ENCODE measurements around the gene SERPINA9. TPM values are rescaled to one million over a fixed set of nuclear protein-coding genes. Genes with fewer than 3 reads are reported as not detected.

The SERPINA9 gene
- total RNA-seq, 4 donors from 2014 or later = not detected

DNA sequence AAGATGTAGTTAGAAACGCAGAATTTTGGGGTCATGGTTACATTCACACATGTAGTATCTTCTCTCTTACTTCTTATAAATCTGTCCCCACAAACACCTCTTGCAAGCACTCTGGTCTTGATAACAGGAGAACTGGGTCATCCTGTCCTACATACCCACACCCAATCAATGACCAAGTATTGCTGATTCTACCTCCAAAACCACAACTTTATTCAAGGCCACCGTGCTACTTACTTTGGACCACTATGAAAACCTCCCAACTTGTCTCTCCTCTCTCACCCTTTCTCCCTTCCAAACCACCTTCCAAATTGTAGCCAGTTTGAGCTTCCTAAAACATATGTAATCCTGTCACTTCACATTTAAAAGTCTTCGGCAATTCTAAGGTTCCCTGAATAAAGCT, 28.8 kb downstream of the SERPINA9 start:
- intact Hi-C loops (cut with DNase I) = no loop called here
- Histone ChIP-seq H3K4me1 (peaks cover 0 to 6% (median 3%) of the 10 kb centered on the region in 4 donors), H3K27ac (replicated peaks in 1 of 4) (no peak overlapping the region), H3K27me3 (peaks cover 0 to 39% (median 0%) of the 10 kb centered on the region in 4 donors), H3K36me3 (no peaks in the 10 kb centered on the region), H3K9me3 (no peaks in the 10 kb centered on the region), H3K4me3 (no peak overlapping the region)
- 81% methylated on average over 3 of the region's 3 CpGs for WGBS
- TF ChIP-seq POLR2A (IDR thresholded peaks at IDR 0.05; ENCODE audit: low read depth) = no peak
- no peak for TF ChIP-seq POLR2AphosphoS5 (IDR thresholded peaks at IDR 0.05)
- TF ChIP-seq, protein P1, sequence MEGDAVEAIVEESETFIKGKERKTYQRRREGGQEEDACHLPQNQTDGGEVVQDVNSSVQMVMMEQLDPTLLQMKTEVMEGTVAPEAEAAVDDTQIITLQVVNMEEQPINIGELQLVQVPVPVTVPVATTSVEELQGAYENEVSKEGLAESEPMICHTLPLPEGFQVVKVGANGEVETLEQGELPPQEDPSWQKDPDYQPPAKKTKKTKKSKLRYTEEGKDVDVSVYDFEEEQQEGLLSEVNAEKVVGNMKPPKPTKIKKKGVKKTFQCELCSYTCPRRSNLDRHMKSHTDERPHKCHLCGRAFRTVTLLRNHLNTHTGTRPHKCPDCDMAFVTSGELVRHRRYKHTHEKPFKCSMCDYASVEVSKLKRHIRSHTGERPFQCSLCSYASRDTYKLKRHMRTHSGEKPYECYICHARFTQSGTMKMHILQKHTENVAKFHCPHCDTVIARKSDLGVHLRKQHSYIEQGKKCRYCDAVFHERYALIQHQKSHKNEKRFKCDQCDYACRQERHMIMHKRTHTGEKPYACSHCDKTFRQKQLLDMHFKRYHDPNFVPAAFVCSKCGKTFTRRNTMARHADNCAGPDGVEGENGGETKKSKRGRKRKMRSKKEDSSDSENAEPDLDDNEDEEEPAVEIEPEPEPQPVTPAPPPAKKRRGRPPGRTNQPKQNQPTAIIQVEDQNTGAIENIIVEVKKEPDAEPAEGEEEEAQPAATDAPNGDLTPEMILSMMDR (IDR thresholded peaks at IDR 0.05) = no peak
- no peak for TF ChIP-seq EP300 (IDR thresholded peaks at IDR 0.05)
- peak; percentile 72 for DNase-seq (ENCODE audit: extremely low spot score)

DNA sequence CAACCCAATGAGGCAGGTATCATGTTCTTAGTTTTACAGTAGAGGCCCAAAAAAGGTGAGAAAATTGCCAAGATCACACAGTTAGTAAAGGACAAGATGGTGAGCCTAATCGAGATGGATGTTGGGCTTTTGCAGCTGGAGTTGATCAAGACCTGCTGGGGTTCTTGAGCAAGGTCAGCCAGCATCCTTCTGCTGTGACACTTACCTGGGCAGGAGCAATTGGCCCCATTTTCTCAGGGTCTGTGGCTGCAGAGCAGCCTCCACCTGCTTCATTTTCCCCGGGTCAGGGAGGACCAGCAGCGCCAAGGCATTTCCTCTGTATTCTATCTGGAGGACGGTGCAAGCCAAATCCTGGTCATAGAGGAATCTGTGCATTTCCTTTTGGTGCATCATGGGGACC, 29.9 kb downstream of the SERPINA9 start:
- DNase-seq (ENCODE audit: extremely low spot score) = peak; percentile 79
- peaks cover 0 to 36% (median 0%) of the 10 kb centered on the region in 4 donors for H3K27me3 ChIP-seq
- no peaks in the 10 kb centered on the region for H3K9me3 ChIP-seq
- H3K4me1 ChIP-seq = peaks cover 0 to 6% (median 3%) of the 10 kb centered on the region in 4 donors
- H3K27ac ChIP-seq (replicated peaks in 1 of 4) = no peak overlapping the region
- intact Hi-C loops (cut with DNase I) = no loop called here
- TF ChIP-seq POLR2AphosphoS5 (IDR thresholded peaks at IDR 0.05) (no peak), EP300 (IDR thresholded peaks at IDR 0.05) (no peak), POLR2A (IDR thresholded peaks at IDR 0.05; ENCODE audit: low read depth) (no peak)
- TF ChIP-seq, protein P1 (IDR thresholded peaks at IDR 0.05) = no peak
- no peaks in the 10 kb centered on the region for H3K36me3 ChIP-seq
- 78% methylated on average over 4 of the region's 4 CpGs for WGBS
- H3K4me3 ChIP-seq = no peak overlapping the region

GRCh38 chr14:94445003-94445402, 31.0 kb downstream of the SERPINA9 start:
- Histone ChIP-seq H3K9me3 (no peaks in the 10 kb centered on the region), H3K4me3 (no peak overlapping the region), H3K4me1 (peaks cover 0 to 6% (median 3%) of the 10 kb centered on the region in 4 donors), H3K27me3 (peaks cover 0 to 36% (median 0%) of the 10 kb centered on the region in 4 donors), H3K36me3 (no peaks in the 10 kb centered on the region), H3K27ac (replicated peaks in 1 of 4) (no peak overlapping the region)
- 77% methylated on average over 1 of the region's 1 CpG for WGBS
- peak; percentile 88 for DNase-seq (ENCODE audit: extremely low spot score)
- intact Hi-C loops (cut with DNase I) = no loop called here
- no peak for TF ChIP-seq EP300 (IDR thresholded peaks at IDR 0.05)
- no peak for TF ChIP-seq POLR2A (IDR thresholded peaks at IDR 0.05; ENCODE audit: low read depth)
- no peak for TF ChIP-seq POLR2AphosphoS5 (IDR thresholded peaks at IDR 0.05)
- TF ChIP-seq, protein P1 (IDR thresholded peaks at IDR 0.05) = no peak

- 86% methylated on average over 12 of the region's 12 CpGs for WGBS
- TF ChIP-seq POLR2AphosphoS5 (IDR thresholded peaks at IDR 0.05) (no peak), EP300 (IDR thresholded peaks at IDR 0.05) (no peak), POLR2A (IDR thresholded peaks at IDR 0.05; ENCODE audit: low read depth) (no peak)
- TF ChIP-seq, protein P1 (IDR thresholded peaks at IDR 0.05) = no peak
- intact Hi-C loops (cut with DNase I) = no loop called here
Measured at GRCh38 chr14:94441531-94442205, 34.3 kb downstream of the SERPINA9 start.

More at GRCh38 chr14:94441531-94442205, 34.3 kb downstream of the SERPINA9 start:
- Histone ChIP-seq H3K4me3 (no peak overlapping the region), H3K9me3 (no peaks in the 10 kb centered on the region), H3K4me1 (no peaks in the 10 kb centered on the region), H3K27me3 (peaks cover 0 to 41% (median 0%) of the 10 kb centered on the region in 4 donors), H3K27ac (replicated peaks in 1 of 4) (no peak overlapping the region), H3K36me3 (no peaks in the 10 kb centered on the region)
- DNase-seq (ENCODE audit: extremely low spot score) = peak; percentile 72

All from esophagus muscularis mucosa (tissue), 4 donors.